CD14-positive monocyte (primary cell): ENCODE measurements around the gene SPZ1. TPM values are rescaled to one million over a fixed set of nuclear protein-coding genes. Genes with fewer than 3 reads are reported as not detected.
"Not testable (repeated sequence)": the region's sequence is repeated elsewhere in the genome, so short reads cannot be mapped to it uniquely, and the experiment has no call there.

Experiments used
- DNase-seq, 3 donors: peaks; one replicate each; pipeline ENCODE4 v3.0.0-alpha.2; 2011 to 2022
- H2AFZ ChIP-seq: 2 replicates; pipeline ENCODE4 v1.6.0; 2012; ENCODE audit warnings: mild to moderate bottlenecking, low read depth, low read length, inconsistent platforms; ENCODE audit not compliant: insufficient read depth, poor library complexity, severe bottlenecking
- H3K27ac ChIP-seq, 2 donors: 1 replicate in 1 of 2; 2 replicates in 1 of 2; pipeline ENCODE4 v1.5.1; 2012 to 2013; ENCODE audit warnings: low read length in 2 of 2, control low read depth in 1 of 2, inconsistent platforms in 1 of 2, low read depth in 1 of 2, mild to moderate bottlenecking in 1 of 2
- H3K27me3 ChIP-seq, 2 donors: one replicate each; pipeline versions ENCODE4 v1.6.0 to v1.6.1; 2011 to 2013; ENCODE audit warnings: low read length in 2 of 2; ENCODE audit not compliant: control insufficient read depth in 2 of 2, insufficient read depth in 2 of 2
- H3K36me3 ChIP-seq, 2 donors: replicated peaks in 1 of 2; 1 replicate in 1 of 2; 2 replicates in 1 of 2; pipeline versions ENCODE4 v1.5.1 to v1.6.1; 2012 to 2013; ENCODE audit warnings: low read length in 2 of 2, control low read depth in 1 of 2, inconsistent platforms in 1 of 2, mild to moderate bottlenecking in 1 of 2; ENCODE audit not compliant: insufficient read depth in 2 of 2, control insufficient read depth in 1 of 2
- H3K4me1 ChIP-seq, 2 donors: 1 replicate in 1 of 2; 2 replicates in 1 of 2; pipeline versions ENCODE4 v1.5.1 to v1.6.1; 2012 to 2013; ENCODE audit warnings: low read length in 2 of 2, control low read depth in 1 of 2, inconsistent platforms in 1 of 2, mild to moderate bottlenecking in 1 of 2, moderate library complexity in 1 of 2; ENCODE audit not compliant: insufficient read depth in 2 of 2, control insufficient read depth in 1 of 2
- H3K4me2 ChIP-seq: replicated peaks from 2 replicates; pipeline ENCODE3; 2012; ENCODE audit warnings: low read length, moderate library complexity, mild to moderate bottlenecking; ENCODE audit not compliant: poor library complexity, severe bottlenecking; ENCODE audit errors: extremely low read depth
- H3K4me3 ChIP-seq, 3 experiments: fragments of 200-600 bp in 1 of 3; sonication (generic) in 1 of 3; replicated peaks in 1 of 3; 1 replicate in 2 of 3; 2 replicates in 1 of 3; pipeline ENCODE4 v1.5.1; 2011 to 2013; ENCODE audit warnings: low read length in 3 of 3, mild to moderate bottlenecking in 3 of 3, control low read depth in 2 of 3, low read depth in 2 of 3, inconsistent platforms in 1 of 3, moderate library complexity in 1 of 3
- H3K79me2 ChIP-seq: 2 replicates; pipeline ENCODE4 v1.6.0; 2012; ENCODE audit warnings: mild to moderate bottlenecking, control low read depth, inconsistent platforms, low read length, moderate library complexity; ENCODE audit not compliant: insufficient read depth
- H3K9ac ChIP-seq: 2 replicates; pipeline ENCODE4 v1.6.0; 2017; ENCODE audit warnings: low read length, mild to moderate bottlenecking; ENCODE audit not compliant: insufficient read depth, poor library complexity, severe bottlenecking
- H3K9me3 ChIP-seq, 2 donors: replicated peaks in 1 of 2; 1 replicate in 1 of 2; 2 replicates in 1 of 2; pipeline versions ENCODE4 v1.5.1 to v1.6.1; 2012 to 2013; ENCODE audit warnings: low read length in 2 of 2, control low read depth in 1 of 2; ENCODE audit not compliant: control insufficient read depth in 1 of 2, insufficient read depth in 1 of 2
- H4K20me1 ChIP-seq: 2 replicates; pipeline ENCODE4 v1.6.0; 2012; ENCODE audit warnings: mild to moderate bottlenecking, low read length, control low read depth, moderate library complexity; ENCODE audit not compliant: insufficient read depth
- H3K27ac Mint-ChIP-seq, 7 donors: one replicate each; pipeline ENCODE4 v1.8.0; 2020; ENCODE audit warnings: mild to moderate bottlenecking in 7 of 7, mixed read lengths in 7 of 7, moderate library complexity in 6 of 7, inconsistent platforms in 2 of 7
- H3K27me3 Mint-ChIP-seq, 3 donors: one replicate each; pipeline ENCODE4 v1.8.0; 2021 to 2022; ENCODE audit warnings: low read depth in 3 of 3, mild to moderate bottlenecking in 3 of 3, mixed read lengths in 3 of 3, moderate library complexity in 3 of 3, inconsistent platforms in 1 of 3
- H3K36me3 Mint-ChIP-seq, 2 donors: one replicate each; pipeline ENCODE4 v1.8.0; 2020; ENCODE audit warnings: mixed read lengths in 2 of 2, inconsistent platforms in 1 of 2, mild to moderate bottlenecking in 1 of 2
- H3K4me1 Mint-ChIP-seq: one replicate; pipeline ENCODE4 v1.8.0; 2020; ENCODE audit warnings: mild to moderate bottlenecking, mixed read lengths
- H3K4me3 Mint-ChIP-seq, 2 donors: one replicate each; pipeline ENCODE4 v1.8.0; 2020; ENCODE audit warnings: mild to moderate bottlenecking in 2 of 2, mixed read lengths in 2 of 2, moderate library complexity in 1 of 2
- H3K9me3 Mint-ChIP-seq, 7 donors: one replicate each; pipeline ENCODE4 v1.8.0; 2020 to 2022; ENCODE audit warnings: mixed read lengths in 7 of 7, mild to moderate bottlenecking in 6 of 7, moderate library complexity in 6 of 7, inconsistent platforms in 2 of 7
- WGBS: methylation state at CpG from one replicate; pipeline ENCODE4 v1.1.5; 2013; ENCODE audit warnings: missing lambda C conversion rate; ENCODE audit not compliant: insufficient coverage; 5-methylcytosine and 5-hydroxymethylcytosine counted together
- intact Hi-C, 2 donors: fragments of 100-400 bp; cut with micrococcal nuclease; formaldehyde crosslinking; loops; one replicate each; pipeline versions ENCODE4 v1.15.0 to v1.15.1; 2023
- polyA plus RNA-seq, 3 donors: library from polyadenylated mRNA; depleted of rRNA in 1 of 3; unstranded in 2 of 3; stranded (reverse) in 1 of 3; fragments of 300-500 nt in 2 of 3; fragments of >200 nt in 1 of 3; fragmentation: Illumina TruSeq in 2 of 3; gene quantifications; 1 replicate in 2 of 3; 2 replicates in 1 of 3; pipeline ENCODE4 v1.2.3, GENCODE V29; 2012 to 2021
- TF ChIP-seq, protein P1 (sequence below): fragments of 200-600 bp; IDR thresholded peaks from one replicate; pipeline ENCODE4 v1.8.0; 2022; ENCODE audit warnings: antibody characterized with exemption, mild to moderate bottlenecking

The SPZ1 gene
- polyA plus RNA-seq, 3 donors, result not detected

DNA sequence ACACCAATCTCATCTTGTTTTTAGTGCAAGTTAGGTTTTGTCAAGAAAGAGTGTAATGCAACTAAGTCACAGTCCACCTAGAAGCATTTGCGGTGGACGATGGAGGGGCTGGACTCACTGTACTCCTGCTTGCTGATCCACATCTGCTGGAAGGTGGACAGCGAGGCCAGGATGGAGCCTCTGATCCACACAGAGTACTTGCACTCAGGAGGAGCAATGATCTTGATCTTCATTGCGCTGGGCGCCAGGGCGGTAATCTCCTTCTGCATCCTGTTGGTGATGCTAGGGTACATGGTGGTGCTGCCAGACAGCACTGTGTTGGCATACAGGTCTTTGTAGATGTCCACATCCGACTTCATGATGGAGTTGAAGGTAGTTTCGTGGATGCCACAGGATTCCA, 20.2 kb upstream of the SPZ1 start:
- TF ChIP-seq, protein P1, sequence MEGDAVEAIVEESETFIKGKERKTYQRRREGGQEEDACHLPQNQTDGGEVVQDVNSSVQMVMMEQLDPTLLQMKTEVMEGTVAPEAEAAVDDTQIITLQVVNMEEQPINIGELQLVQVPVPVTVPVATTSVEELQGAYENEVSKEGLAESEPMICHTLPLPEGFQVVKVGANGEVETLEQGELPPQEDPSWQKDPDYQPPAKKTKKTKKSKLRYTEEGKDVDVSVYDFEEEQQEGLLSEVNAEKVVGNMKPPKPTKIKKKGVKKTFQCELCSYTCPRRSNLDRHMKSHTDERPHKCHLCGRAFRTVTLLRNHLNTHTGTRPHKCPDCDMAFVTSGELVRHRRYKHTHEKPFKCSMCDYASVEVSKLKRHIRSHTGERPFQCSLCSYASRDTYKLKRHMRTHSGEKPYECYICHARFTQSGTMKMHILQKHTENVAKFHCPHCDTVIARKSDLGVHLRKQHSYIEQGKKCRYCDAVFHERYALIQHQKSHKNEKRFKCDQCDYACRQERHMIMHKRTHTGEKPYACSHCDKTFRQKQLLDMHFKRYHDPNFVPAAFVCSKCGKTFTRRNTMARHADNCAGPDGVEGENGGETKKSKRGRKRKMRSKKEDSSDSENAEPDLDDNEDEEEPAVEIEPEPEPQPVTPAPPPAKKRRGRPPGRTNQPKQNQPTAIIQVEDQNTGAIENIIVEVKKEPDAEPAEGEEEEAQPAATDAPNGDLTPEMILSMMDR, result no peak
- Mint-ChIP-seq H3K27ac (no peak overlapping the region), H3K4me1 (no peaks in the 10 kb centered on the region), H3K4me3 (no peak overlapping the region), H3K36me3 (no peaks in the 10 kb centered on the region), H3K9me3 (peaks cover 0 to 7% (median 5%) of the 10 kb centered on the region in 7 donors), H3K27me3 (peaks cover 2 to 7% (median 3%) of the 10 kb centered on the region in 3 donors)
- 95% methylated on average over 8 of the region's 8 CpGs for WGBS
- Histone ChIP-seq H4K20me1 (no peaks in the 10 kb centered on the region), H3K9ac (no peak overlapping the region), H3K9me3 (no peaks in the 10 kb centered on the region), H3K4me2 (no peak overlapping the region), H2AFZ (no peak overlapping the region), H3K36me3 (no peaks in the 10 kb centered on the region), H3K79me2 (no peaks in the 10 kb centered on the region), H3K4me1 (no peaks in the 10 kb centered on the region), H3K27me3 (no peaks in the 10 kb centered on the region), H3K4me3 (no peak overlapping the region), H3K27ac (no peak overlapping the region)
- intact Hi-C loops, result no loop called here
- no peak for DNase-seq

DNA sequence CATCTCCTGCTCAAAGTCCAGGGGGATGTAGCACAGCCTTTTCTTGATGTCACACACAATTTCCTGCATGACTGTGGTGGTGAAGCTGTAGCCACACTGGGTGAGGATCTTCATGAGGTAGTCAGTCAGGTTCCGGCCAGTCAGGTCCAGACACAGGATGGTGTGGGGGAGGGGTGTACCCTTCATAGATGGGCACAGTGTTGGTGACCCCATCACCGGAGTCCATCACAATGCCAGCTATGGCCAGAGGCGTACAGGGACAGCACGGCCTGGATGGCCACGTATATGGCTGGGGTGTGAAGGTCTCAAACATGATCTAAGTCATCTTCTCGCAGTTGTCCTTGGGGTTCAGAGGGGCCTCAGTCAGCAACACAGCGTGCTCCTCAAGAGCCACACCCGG, 19.7 kb upstream of the SPZ1 start:
- H3K27ac Mint-ChIP-seq, result no peak overlapping the region
- H3K4me1 Mint-ChIP-seq, result no peaks in the 10 kb centered on the region
- intact Hi-C loops, result no loop called here

DNA sequence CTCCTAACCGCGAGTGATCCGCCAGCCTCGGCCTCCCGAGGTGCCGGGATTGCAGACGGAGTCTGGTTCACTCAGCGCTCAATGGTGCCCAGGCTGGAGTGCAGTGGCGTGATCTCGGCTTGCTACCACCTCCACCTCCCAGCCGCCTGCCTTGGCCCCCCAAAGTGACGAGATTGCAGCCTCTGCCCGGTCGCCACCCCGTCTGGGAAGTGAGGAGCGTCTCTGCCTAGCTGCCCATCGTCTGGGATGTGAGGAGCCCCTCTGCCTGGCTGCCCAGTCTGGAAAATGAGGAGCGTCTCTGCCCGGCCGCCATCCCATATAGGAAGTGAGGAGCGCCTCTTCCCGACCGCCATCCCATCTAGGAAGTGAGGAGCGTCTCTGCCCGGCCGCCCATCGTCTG, 19.0 kb upstream of the SPZ1 start:
- H3K4me2 ChIP-seq, H3K4me1 Mint-ChIP-seq, H3K79me2 ChIP-seq, H3K4me1 ChIP-seq, H3K9ac ChIP-seq, H3K36me3 ChIP-seq, H3K9me3 ChIP-seq, H3K27me3 ChIP-seq, H3K27me3 Mint-ChIP-seq, H3K27ac Mint-ChIP-seq, H3K9me3 Mint-ChIP-seq, DNase-seq, intact Hi-C loops, H4K20me1 ChIP-seq, H3K27ac ChIP-seq, H3K4me3 Mint-ChIP-seq, H3K4me3 ChIP-seq, H2AFZ ChIP-seq, H3K36me3 Mint-ChIP-seq: not testable (repeated sequence)
- WGBS, result 100% methylated on average over 2 of the region's 27 CpGs

More for the DNA sequence above, 19.7 kb upstream of the SPZ1 start:
- no peak overlapping the region for H3K4me3 Mint-ChIP-seq
- peaks cover 0 to 7% (median 5%) of the 10 kb centered on the region in 7 donors for H3K9me3 Mint-ChIP-seq
- Histone ChIP-seq H3K4me1 (no peaks in the 10 kb centered on the region), H3K9ac (no peak overlapping the region), H3K9me3 (no peaks in the 10 kb centered on the region), H2AFZ (no peak overlapping the region), H3K79me2 (no peaks in the 10 kb centered on the region), H4K20me1 (no peaks in the 10 kb centered on the region), H3K36me3 (no peaks in the 10 kb centered on the region), H3K27ac (no peak overlapping the region), H3K4me3 (no peak overlapping the region), H3K27me3 (no peaks in the 10 kb centered on the region), H3K4me2 (no peak overlapping the region)
- TF ChIP-seq, protein P1, result no peak
- 98% methylated on average over 5 of the region's 8 CpGs for WGBS
- DNase-seq, result no peak
- H3K27me3 Mint-ChIP-seq, result peaks cover 2 to 7% (median 3%) of the 10 kb centered on the region in 3 donors
- H3K36me3 Mint-ChIP-seq, result no peaks in the 10 kb centered on the region

DNA sequence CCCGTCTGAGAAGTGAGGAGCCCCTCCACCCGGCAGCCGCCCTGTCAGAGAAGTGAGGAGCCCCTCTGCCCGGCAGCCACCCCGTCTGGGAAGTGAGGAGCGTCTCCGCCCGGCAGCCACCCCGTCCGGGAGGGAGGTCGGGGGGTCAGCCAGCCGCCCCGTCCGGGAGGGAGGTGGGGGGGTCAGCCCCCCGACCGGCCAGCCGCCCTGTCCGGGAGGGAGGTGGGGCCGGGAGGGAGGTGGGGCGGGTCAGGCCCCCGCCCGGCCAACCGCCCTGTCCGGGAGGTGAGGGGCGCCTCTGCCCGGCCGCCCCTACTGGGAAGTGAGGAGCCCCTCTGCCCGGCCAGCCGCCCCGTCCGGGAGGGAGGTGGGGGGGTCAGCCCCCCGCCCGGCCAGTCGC, 18.5 kb upstream of the SPZ1 start:
- H3K36me3 Mint-ChIP-seq, intact Hi-C loops, H3K27me3 Mint-ChIP-seq, H3K9me3 Mint-ChIP-seq, H3K79me2 ChIP-seq, H3K27ac ChIP-seq, H3K27ac Mint-ChIP-seq, H3K9me3 ChIP-seq, H4K20me1 ChIP-seq, H3K4me1 Mint-ChIP-seq, H3K27me3 ChIP-seq, DNase-seq, H3K36me3 ChIP-seq, H3K9ac ChIP-seq, H3K4me1 ChIP-seq, H3K4me3 ChIP-seq, H2AFZ ChIP-seq, H3K4me2 ChIP-seq, H3K4me3 Mint-ChIP-seq: not testable (repeated sequence)
- WGBS, result no CpG with 5 or more reads among the region's 34 CpGs
